SJSA1 (cell line): Measurements from ENCODE around the gene SRPK3. TPM values are rescaled to one million over a fixed set of nuclear protein-coding genes. Genes with fewer than 3 reads are reported as not detected.

Source experiments
- DNase-seq, 2 experiments: peaks; one replicate each; pipeline ENCODE4 v3.0.0-alpha.2; 2015 to 2020; ENCODE audit warnings: low spot score in 2 of 2, low read depth in 1 of 2
- H3K27ac ChIP-seq: fragments of 250-450 bp; sonication (Bioruptor Pico); 2 replicates; pipeline ENCODE4 v1.5.1; 2020; ENCODE audit warnings: mild to moderate bottlenecking, moderate library complexity
- H3K27me3 ChIP-seq: fragments of 250-450 bp; sonication (Bioruptor Pico); replicated peaks from 2 replicates; pipeline ENCODE4 v1.5.1; 2020; ENCODE audit warnings: mild to moderate bottlenecking, moderate library complexity
- H3K36me3 ChIP-seq: fragments of 250-450 bp; sonication (Bioruptor Pico); 2 replicates; pipeline ENCODE4 v1.5.1; 2020; ENCODE audit warnings: mild to moderate bottlenecking
- H3K4me1 ChIP-seq: fragments of 250-450 bp; sonication (Bioruptor Pico); replicated peaks from 2 replicates; pipeline ENCODE4 v1.6.1; 2021; ENCODE audit warnings: mild to moderate bottlenecking
- H3K4me3 ChIP-seq: fragments of 250-450 bp; sonication (Bioruptor Pico); 2 replicates; pipeline ENCODE4 v1.5.1; 2020; ENCODE audit warnings: mild to moderate bottlenecking
- H3K9me3 ChIP-seq: fragments of 250-450 bp; sonication (Bioruptor Pico); replicated peaks from 2 replicates; pipeline ENCODE4 v1.5.1; 2020; ENCODE audit warnings: mild to moderate bottlenecking
- total RNA-seq: library from RNA; depleted of rRNA; stranded (reverse); fragments of >200 nt; shearing (Covaris generic); gene quantifications from 2 replicates; pipeline ENCODE4 v1.2.3, GENCODE V29; 2014

The SRPK3 gene
- total RNA-seq, 1 experiment from 2014 or later, result not detected

DNA sequence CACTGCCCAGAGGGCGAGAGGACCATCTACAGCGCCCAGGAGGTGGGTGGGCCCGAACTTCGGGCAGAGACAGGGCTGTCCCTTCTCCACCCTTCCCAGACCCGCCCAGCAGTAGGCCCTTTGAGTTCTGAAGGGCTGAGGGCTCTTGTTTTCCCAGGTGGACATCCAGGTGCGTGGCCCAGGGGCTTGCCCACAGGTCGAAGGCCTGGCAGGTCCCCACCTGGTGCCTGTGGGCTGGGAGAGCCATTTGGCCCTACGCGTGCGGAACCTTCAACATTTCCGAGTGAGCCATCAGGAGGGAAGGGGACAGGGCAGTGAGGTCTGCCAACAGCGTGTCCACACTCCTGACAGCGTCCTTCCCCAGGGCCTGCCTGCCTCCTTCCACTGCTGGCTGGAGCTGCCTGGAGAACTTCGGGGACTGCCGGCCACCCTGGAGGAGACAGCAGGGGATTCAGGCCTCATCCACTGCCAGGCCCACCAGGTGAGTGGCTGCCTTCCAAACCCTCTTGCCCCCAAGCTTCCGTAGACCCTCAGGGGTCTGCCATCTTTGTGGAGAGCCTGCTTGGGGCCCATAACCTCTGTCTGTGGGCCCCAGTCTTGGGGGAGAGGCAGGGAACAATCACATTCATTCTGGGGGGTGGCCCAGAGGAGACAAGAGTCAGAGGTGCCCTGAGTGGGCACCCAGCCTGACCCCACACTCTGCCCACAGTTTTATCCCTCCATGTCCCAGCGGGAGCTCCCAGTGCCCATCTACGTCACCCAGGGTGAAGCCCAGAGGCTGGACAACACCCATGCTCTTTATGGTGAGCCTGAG, 10.0 kb upstream of the SRPK3 start:
- no peak overlapping the region for H3K27ac ChIP-seq
- no peaks in the 10 kb centered on the region for H3K36me3 ChIP-seq
- no peak for DNase-seq
- no peaks in the 10 kb centered on the region for H3K27me3 ChIP-seq
- H3K9me3 ChIP-seq, result no peaks in the 10 kb centered on the region
- H3K4me1 ChIP-seq, result peaks cover 12% of the 10 kb centered on the region
- H3K4me3 ChIP-seq, result no peak overlapping the region

DNA sequence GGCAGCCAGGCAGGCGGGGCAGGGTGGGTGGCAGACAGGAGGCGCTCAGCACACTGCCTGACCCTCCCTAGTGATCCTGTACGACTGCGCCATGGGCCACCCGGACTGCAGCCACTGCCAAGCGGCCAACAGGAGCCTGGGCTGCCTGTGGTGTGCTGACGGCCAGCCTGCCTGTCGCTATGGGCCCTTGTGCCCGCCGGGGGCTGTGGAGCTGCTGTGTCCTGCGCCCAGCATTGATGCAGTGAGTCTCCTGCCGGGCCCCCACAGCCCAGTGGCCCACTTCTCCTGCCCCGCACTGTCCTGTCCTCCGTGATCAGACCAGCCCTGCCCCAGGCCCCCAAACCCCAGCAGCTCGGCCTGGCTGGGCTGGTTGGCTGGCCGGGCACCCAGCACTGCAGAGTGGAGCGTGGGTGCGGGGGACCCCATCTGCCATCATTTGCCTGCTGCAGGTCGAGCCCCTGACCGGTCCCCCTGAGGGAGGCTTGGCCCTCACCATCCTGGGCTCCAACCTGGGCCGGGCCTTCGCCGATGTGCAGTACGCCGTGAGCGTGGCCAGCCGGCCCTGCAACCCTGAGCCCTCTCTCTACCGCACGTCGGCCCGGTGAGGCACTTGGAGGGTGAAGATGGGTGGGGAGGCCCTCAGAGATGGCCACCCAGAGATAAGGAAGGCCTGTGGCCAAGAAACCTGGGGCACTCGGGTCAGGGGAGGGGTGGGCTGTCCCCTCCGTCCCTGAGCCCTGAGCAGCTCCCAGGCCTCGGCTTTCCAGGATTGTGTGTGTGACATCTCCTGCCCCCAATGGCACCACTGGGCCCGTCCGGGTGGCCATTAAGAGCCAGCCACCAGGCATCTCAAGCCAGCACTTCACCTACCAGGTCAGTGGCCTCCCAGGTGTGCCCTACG, 9.2 kb upstream of the SRPK3 start:
- Histone ChIP-seq H3K9me3 (no peaks in the 10 kb centered on the region), H3K27ac (no peak overlapping the region), H3K4me1 (peaks cover 3% of the 10 kb centered on the region), H3K27me3 (no peaks in the 10 kb centered on the region), H3K36me3 (no peaks in the 10 kb centered on the region), H3K4me3 (no peak overlapping the region)
- DNase-seq, result no peak

DNA sequence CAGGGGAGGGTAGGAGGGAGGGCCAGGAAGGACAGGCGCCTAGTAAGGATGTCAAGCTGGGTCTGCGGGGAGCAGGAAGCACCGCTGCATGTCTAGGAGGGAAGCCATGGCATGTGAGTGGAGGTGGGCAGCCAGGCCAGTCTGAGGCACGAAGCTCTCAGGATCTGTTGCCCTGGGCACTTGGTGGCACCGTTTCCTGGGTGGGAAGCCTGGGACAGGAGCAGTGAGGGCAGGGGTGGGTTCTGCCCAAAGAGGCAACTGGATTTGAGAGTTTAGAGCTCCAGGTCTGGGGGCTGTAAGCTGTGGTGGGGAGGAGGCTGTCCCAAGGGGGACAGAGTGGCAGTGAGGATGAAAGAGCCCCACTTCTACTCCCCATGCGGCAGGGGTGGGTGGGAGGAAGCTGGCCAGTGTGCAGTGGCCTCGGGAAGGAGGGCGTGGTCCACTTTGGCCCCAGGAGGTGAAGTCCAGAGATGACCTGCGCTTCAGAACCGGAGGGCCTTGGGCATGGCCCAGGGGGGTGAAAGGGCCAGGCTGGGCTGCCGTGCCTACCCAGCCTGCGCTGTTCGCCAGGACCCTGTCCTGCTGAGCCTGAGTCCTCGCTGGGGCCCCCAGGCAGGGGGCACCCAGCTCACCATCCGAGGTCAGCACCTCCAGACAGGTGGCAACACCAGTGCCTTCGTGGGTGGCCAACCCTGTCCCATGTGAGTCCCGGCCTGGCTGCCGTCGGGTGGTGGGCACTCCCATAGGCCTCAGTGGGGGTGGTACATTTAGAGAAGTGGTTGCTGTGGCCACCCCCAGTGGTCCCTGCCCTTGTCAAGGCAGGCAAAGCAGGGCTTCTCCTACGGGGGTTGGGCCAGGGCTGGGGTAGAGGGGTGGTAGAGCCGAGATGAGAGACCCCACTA, 8.3 kb upstream of the SRPK3 start:
- H3K4me1 ChIP-seq, result no peaks in the 10 kb centered on the region

DNA sequence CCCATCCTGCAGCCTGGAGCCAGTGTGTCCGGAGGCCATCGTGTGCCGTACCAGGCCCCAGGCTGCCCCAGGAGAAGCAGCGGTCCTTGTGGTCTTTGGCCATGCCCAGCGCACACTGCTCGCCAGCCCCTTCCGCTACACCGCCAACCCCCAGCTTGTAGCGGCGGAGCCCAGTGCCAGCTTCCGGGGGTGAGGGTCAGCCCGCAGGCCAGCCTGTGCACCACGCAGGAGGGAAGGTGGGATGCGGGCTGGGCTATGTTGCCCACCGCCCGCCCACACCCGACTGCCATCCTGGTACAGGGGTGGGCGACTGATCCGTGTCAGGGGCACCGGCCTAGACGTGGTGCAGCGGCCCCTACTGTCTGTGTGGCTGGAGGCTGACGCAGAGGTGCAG, 7.6 kb upstream of the SRPK3 start:
- H3K4me3 ChIP-seq, result no peak overlapping the region
- no peaks in the 10 kb centered on the region for H3K9me3 ChIP-seq

More for the DNA sequence above, 8.3 kb upstream of the SRPK3 start:
- no peaks in the 10 kb centered on the region for H3K36me3 ChIP-seq
- H3K9me3 ChIP-seq, result no peaks in the 10 kb centered on the region
- H3K27me3 ChIP-seq, result no peaks in the 10 kb centered on the region
- no peak for DNase-seq
- no peak overlapping the region for H3K27ac ChIP-seq
- H3K4me3 ChIP-seq, result no peak overlapping the region

DNA sequence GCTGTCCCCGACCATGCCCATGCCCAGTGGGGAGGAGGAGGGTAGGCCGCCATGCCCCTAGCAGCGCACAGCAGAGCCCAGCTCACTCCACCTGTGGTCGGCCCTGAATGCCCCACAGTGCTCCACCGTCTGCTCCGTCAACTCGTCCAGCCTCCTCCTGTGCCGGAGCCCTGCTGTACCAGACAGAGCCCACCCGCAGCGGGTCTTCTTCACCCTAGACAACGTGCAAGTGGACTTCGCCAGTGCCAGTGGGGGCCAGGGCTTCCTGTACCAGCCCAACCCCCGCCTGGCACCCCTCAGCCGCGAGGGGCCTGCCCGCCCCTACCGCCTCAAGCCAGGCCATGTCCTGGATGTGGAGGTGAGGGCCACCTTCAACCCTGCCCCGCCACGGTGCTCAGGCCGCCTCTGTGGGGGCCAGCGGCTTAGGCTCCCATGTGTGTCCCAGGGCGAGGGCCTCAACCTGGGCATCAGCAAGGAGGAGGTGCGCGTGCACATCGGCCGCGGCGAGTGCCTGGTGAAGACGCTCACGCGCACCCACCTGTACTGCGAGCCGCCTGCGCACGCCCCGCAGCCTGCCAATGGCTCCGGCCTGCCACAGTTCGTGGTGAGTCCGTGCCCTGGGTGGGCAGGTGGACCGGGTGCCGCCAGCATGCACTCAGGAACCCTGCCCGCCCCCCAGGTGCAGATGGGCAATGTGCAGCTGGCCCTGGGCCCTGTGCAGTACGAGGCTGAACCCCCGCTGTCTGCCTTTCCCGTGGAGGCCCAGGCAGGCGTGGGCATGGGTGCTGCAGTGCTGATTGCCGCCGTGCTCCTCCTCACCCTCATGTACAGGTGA, 6.9 kb upstream of the SRPK3 start:
- Histone ChIP-seq H3K4me3 (no peak overlapping the region), H3K9me3 (no peaks in the 10 kb centered on the region), H3K36me3 (no peaks in the 10 kb centered on the region), H3K27me3 (no peaks in the 10 kb centered on the region), H3K4me1 (no peaks in the 10 kb centered on the region), H3K27ac (no peak overlapping the region)
- no peak for DNase-seq

More for the DNA sequence above, 7.6 kb upstream of the SRPK3 start:
- Histone ChIP-seq H3K27ac (no peak overlapping the region), H3K4me1 (no peaks in the 10 kb centered on the region), H3K36me3 (no peaks in the 10 kb centered on the region), H3K27me3 (no peaks in the 10 kb centered on the region)
- DNase-seq, result no peak

GRCh38 chrX:153774576-153775292, 6.1 kb upstream of the SRPK3 start:
- Histone ChIP-seq H3K9me3 (no peaks in the 10 kb centered on the region), H3K27ac (no peak overlapping the region), H3K4me1 (no peaks in the 10 kb centered on the region), H3K27me3 (no peaks in the 10 kb centered on the region), H3K4me3 (no peak overlapping the region), H3K36me3 (no peaks in the 10 kb centered on the region)
- DNase-seq, result no peak

- no peak for DNase-seq
- H3K4me3 ChIP-seq, result no peak overlapping the region
These were observed 5.3 kb upstream of the SRPK3 start for GRCh38 chrX:153775293-153776119.

GRCh38 chrX:153776120-153776599, 4.7 kb upstream of the SRPK3 start:
- Histone ChIP-seq H3K27ac (no peak overlapping the region), H3K4me3 (no peak overlapping the region), H3K36me3 (no peaks in the 10 kb centered on the region), H3K4me1 (no peaks in the 10 kb centered on the region), H3K9me3 (no peaks in the 10 kb centered on the region), H3K27me3 (no peaks in the 10 kb centered on the region)
- DNase-seq, result no peak

More at GRCh38 chrX:153775293-153776119, 5.3 kb upstream of the SRPK3 start:
- Histone ChIP-seq H3K4me1 (no peaks in the 10 kb centered on the region), H3K27ac (no peak overlapping the region), H3K27me3 (no peaks in the 10 kb centered on the region), H3K36me3 (no peaks in the 10 kb centered on the region), H3K9me3 (no peaks in the 10 kb centered on the region)

DNA sequence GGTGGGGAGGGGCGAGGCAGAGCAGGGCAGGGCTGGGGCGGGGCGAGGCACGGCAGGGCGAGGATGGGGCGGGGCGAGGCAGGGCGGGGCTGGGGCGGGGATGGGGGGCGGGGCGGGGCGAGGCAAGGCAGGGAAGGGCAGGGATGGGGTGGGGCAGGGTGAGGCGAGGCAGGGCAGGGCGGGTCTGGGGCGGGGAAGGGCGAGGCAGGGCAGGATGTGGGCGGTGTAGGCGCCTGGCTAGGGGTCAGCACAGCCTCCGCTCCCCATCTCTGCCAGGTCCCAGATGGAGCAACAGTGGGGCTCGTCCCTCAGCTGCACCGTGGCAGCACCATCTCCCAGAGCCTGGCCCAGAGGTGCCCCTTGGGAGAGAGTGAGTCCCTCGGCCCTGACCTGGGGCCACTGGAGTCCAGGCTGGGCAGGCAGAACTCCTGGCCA, 4.2 kb upstream of the SRPK3 start:
- H3K4me3 ChIP-seq, result no peak overlapping the region
- H3K9me3 ChIP-seq, result no peaks in the 10 kb centered on the region
- no peaks in the 10 kb centered on the region for H3K36me3 ChIP-seq
- no peaks in the 10 kb centered on the region for H3K4me1 ChIP-seq
- H3K27ac ChIP-seq, result no peak overlapping the region
- H3K27me3 ChIP-seq, result no peaks in the 10 kb centered on the region
- no peak for DNase-seq

- no peaks in the 10 kb centered on the region for H3K36me3 ChIP-seq
- H3K9me3 ChIP-seq, result no peaks in the 10 kb centered on the region
- no peaks in the 10 kb centered on the region for H3K27me3 ChIP-seq
- H3K4me3 ChIP-seq, result no peak overlapping the region
- no peak overlapping the region for H3K27ac ChIP-seq
- DNase-seq, result no peak
- H3K4me1 ChIP-seq, result no peaks in the 10 kb centered on the region
These were observed 3.4 kb upstream of the SRPK3 start for GRCh38 chrX:153777261-153778090.

- H3K4me3 ChIP-seq, result no peak overlapping the region
- DNase-seq, result no peak
- H3K27me3 ChIP-seq, result no peaks in the 10 kb centered on the region
- no peak overlapping the region for H3K27ac ChIP-seq
- H3K4me1 ChIP-seq, result no peaks in the 10 kb centered on the region
- no peaks in the 10 kb centered on the region for H3K36me3 ChIP-seq
- H3K9me3 ChIP-seq, result no peaks in the 10 kb centered on the region
These were observed 2.7 kb upstream of the SRPK3 start for GRCh38 chrX:153778181-153778580.
